Activated T-cell treated with anti-CD3 and anti-CD28 coated beads, Interleukin-2, amount 50 U/mL, for 24 hours (primary cell): Measurements from ENCODE around the gene XKR8.
"Not testable (repeated sequence)": the region's sequence is repeated elsewhere in the genome, so short reads cannot be mapped to it uniquely, and the experiment has no call there.

Experiments
- DNase-seq: peaks from one replicate; pipeline ENCODE4 v3.0.0-alpha.2; 2020
- H3K27ac Mint-ChIP-seq: 2 replicates; pipeline ENCODE4 v1.8.0; 2020; ENCODE audit warnings: mild to moderate bottlenecking, mixed read lengths
- H3K27me3 Mint-ChIP-seq: 2 replicates; pipeline ENCODE4 v1.8.0; 2020; ENCODE audit warnings: mixed read lengths
- H3K36me3 Mint-ChIP-seq: 2 replicates; pipeline ENCODE4 v1.8.0; 2020; ENCODE audit warnings: low read depth, mixed read lengths
- H3K4me1 Mint-ChIP-seq: 2 replicates; pipeline ENCODE4 v1.8.0; 2020; ENCODE audit warnings: low read depth, mixed read lengths
- H3K4me3 Mint-ChIP-seq: 2 replicates; pipeline ENCODE4 v1.8.0; 2020; ENCODE audit warnings: mild to moderate bottlenecking, moderate library complexity, mixed read lengths
- H3K9me3 Mint-ChIP-seq: 2 replicates; pipeline ENCODE4 v1.8.0; 2020; ENCODE audit warnings: mixed read lengths

XKR8 gene

DNA sequence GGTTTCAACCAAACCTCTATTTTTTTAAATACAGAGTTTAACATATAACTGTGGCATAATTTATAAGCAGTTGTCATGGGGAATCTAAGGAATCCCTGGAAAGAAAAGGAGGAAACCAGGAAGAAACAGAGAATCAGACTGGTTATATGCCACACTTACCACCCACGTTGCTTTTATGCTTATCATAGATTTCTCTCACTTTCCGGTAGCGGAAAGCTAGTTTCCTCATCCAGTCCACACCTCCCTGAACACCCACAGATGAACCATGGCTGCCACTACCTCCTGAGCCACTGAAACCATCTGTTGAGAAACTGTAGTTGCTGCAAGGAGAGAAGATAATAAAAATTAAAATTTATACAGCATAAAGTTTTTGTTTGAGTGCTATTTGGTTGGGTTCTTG lies 33.5 kb downstream of the XKR8 start:
- no peak for DNase-seq
- Mint-ChIP-seq H3K36me3 (peaks cover 89% of the 10 kb centered on the region), H3K4me1 (peaks cover 29% of the 10 kb centered on the region), H3K4me3 (no peak overlapping the region), H3K9me3 (no peaks in the 10 kb centered on the region), H3K27ac (peak overlapping the region; percentile 92), H3K27me3 (no peaks in the 10 kb centered on the region)

DNA sequence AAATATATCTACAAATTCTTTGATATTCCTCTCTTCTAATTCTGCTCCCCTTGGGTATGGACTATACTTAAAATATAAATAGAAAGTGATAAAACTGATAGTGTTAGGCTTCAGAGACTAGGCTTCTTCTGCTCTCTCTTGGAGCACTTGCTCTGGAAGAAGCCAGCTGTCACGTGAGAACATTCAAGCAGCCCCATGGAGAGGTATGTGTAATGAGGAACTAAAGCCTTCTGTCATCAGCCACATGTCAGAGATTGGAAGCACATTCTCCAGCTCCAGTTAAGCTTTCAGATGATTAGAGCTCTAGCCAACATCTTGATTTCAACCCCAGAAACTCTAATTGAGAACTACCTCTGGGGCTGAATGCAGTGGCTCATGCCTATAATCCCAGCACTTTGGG lies 34.3 kb downstream of the XKR8 start:
- Mint-ChIP-seq H3K27me3 (no peaks in the 10 kb centered on the region), H3K27ac (peak overlapping the region; percentile 20)
- DNase-seq = no peak

GRCh38 chr1:27994526-27994925 lies 34.8 kb downstream of the XKR8 start:
- H3K27ac Mint-ChIP-seq = peak overlapping the region; percentile 20
- H3K36me3 Mint-ChIP-seq = peaks cover 85% of the 10 kb centered on the region
- DNase-seq, H3K4me3 Mint-ChIP-seq, H3K9me3 Mint-ChIP-seq, H3K27me3 Mint-ChIP-seq: not testable (repeated sequence)
- peaks cover 29% of the 10 kb centered on the region for H3K4me1 Mint-ChIP-seq

More for the DNA sequence above, 34.3 kb downstream of the XKR8 start:
- H3K4me1 Mint-ChIP-seq = peaks cover 29% of the 10 kb centered on the region
- peaks cover 86% of the 10 kb centered on the region for H3K36me3 Mint-ChIP-seq
- no peaks in the 10 kb centered on the region for H3K9me3 Mint-ChIP-seq
- H3K4me3 Mint-ChIP-seq = no peak overlapping the region

DNA sequence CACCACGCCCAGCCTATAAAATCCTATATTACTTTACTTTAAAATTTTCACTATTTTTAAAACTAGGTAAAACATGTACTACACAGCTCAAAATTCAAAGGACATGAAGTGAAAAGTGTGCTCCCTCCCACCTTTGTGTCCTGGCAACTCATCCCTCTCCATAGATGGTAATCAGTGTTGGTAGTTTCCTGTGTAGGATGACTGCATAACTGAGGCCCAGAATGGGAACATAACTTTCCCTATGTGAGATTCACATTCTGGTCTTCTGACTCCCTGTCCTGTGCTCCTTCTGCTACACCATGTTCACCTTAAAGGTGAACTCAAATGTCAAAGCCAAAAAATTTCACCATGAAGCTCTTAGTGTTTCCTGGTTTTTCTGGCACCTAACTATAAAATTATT lies 39.3 kb downstream of the XKR8 start:
- no peak for DNase-seq
- H3K27ac Mint-ChIP-seq = no peak overlapping the region
- H3K9me3 Mint-ChIP-seq = no peaks in the 10 kb centered on the region
- peaks cover 1% of the 10 kb centered on the region for H3K4me1 Mint-ChIP-seq
- H3K4me3 Mint-ChIP-seq = no peak overlapping the region
- no peaks in the 10 kb centered on the region for H3K27me3 Mint-ChIP-seq
- peaks cover 62% of the 10 kb centered on the region for H3K36me3 Mint-ChIP-seq

GRCh38 chr1:28002600-28002999 lies 42.8 kb downstream of the XKR8 start:
- DNase-seq = no peak
- peaks cover 59% of the 10 kb centered on the region for H3K36me3 Mint-ChIP-seq
- no peaks in the 10 kb centered on the region for H3K9me3 Mint-ChIP-seq
- no peak overlapping the region for H3K4me3 Mint-ChIP-seq
- H3K4me1 Mint-ChIP-seq = peaks cover 3% of the 10 kb centered on the region
- H3K27me3 Mint-ChIP-seq = no peaks in the 10 kb centered on the region
- no peak overlapping the region for H3K27ac Mint-ChIP-seq

DNA sequence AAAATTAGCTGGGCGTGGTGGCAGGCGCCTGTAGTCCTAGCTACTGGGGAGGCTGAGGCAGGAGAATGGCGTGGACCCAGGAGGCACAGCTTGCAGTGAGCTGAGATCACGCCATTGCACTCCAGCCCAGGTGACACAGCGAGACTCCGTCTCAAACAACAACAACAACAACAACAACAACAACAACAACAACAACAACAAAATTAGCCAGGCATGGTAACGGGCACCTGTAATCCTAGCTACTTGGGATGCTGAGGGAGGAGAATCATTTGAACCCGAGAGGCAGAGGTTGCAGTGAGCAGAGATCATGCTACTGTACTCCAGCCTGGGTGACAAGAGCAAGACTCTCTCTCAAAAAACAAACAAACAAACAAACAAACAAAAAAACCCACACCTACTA lies 43.3 kb downstream of the XKR8 start:
- not testable (repeated sequence) for H3K4me3 Mint-ChIP-seq, H3K9me3 Mint-ChIP-seq, H3K27me3 Mint-ChIP-seq, DNase-seq, H3K27ac Mint-ChIP-seq, H3K4me1 Mint-ChIP-seq
- peaks cover 58% of the 10 kb centered on the region for H3K36me3 Mint-ChIP-seq

- no peak overlapping the region for H3K27ac Mint-ChIP-seq
- peaks cover 66% of the 10 kb centered on the region for H3K36me3 Mint-ChIP-seq
- DNase-seq = no peak
- peaks cover 5% of the 10 kb centered on the region for H3K4me1 Mint-ChIP-seq
- H3K4me3 Mint-ChIP-seq = no peak overlapping the region
- no peaks in the 10 kb centered on the region for H3K9me3 Mint-ChIP-seq
- no peaks in the 10 kb centered on the region for H3K27me3 Mint-ChIP-seq
These were observed 51.2 kb downstream of the XKR8 start for GRCh38 chr1:28010969-28011368.
